ENCODE data around the gene PDE4C. TPM values are rescaled to one million over a fixed set of nuclear protein-coding genes. Genes with fewer than 3 reads are reported as not detected.

PDE4C gene
- total and polyA plus RNA-seq, 4 donors: 0.88 to 2.6 (median 1.4) TPM

DNA sequence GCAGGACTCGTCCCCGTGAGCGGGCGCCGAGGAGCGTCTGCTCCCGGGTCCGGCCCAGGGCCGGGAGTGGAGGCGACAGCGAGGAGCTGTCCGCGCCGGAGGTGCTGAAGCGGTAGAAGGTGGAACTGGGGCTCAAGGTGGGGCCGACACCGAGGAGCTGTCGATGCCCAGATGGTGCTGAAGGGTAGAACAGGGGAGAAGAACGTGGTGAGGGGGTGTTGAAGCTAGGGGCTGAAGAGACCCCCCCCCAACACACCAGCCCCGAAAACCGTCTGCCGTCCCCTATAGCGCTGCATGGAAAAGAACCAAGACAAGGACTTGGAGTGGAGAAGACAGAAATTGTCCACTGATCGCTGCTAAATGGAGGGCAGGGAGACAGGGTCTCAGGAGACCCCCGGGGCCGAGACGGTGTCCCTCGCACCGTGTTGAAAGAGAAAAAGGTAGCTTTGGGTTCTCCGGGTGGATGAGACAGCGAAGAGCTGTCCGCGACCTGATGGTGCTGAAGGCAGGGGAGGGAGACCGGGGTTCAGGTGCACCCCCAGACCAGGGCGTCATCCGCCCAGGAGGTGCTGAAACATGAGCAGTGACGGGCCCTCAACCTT is 7.1 kb upstream of the PDE4C start:
- Histone ChIP-seq H3K9me3 (ENCODE audit: control insufficient read depth, insufficient read depth, low read length) (no peaks in the 10 kb centered on the region), H3K4me1 (ENCODE audit: control insufficient read depth, insufficient read depth, low read length) (peaks cover 19% of the 10 kb centered on the region), H3K36me3 (ENCODE audit: control insufficient read depth, insufficient read depth, low read length) (no peaks in the 10 kb centered on the region), H3K27me3 (ENCODE audit: control insufficient read depth, insufficient read depth, low read length) (peaks cover 29% of the 10 kb centered on the region), H3K27ac (ENCODE audit: low read depth, low read length) (no peak overlapping the region), H3K4me3 (ENCODE audit: low read depth, low read length) (peak overlapping the region; percentile 16)
- peak in 3 of 6 donors; percentile 13 to 62 (median 28) for DNase-seq (ENCODE audit: low read depth in 4 of 6, low spot score in 6 of 6)
- 8% methylated on average over 30 of the region's 37 CpGs for WGBS (ENCODE audit: insufficient coverage)

DNA sequence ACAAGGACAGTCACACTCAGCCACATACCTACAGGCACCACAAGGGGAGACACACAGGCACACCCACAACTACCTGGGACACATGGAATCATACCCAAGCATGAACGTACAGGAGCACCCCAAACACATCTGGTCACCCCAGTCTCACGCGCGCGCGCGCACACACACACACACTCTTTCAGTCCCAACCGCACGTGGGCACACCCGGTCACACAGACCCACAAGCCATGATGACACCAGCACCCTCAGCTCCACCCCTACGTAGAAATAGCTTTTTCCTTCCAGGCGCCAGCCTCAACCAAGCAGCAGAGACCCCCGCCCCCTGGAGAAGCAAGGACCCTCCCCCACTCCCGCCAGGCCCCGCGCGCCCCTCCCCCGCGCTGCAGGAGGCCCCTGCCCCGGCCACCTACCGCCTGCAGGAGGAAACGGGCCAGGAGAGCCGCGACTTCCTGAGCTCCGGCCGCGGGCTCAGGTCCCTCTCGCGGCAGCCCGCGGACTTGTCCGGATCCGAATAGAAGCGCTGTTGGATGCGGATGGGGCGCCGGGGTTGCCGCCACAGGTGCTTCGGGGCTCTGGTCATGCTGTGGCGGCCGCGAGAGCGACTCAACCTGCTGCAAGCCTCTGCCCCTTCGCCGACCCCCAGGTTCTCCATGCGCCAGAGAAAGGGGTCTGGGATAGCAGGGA is 6.4 kb upstream of the PDE4C start:
- Histone ChIP-seq H3K9me3 (ENCODE audit: control insufficient read depth, insufficient read depth, low read length) (no peaks in the 10 kb centered on the region), H3K27ac (ENCODE audit: low read depth, low read length) (no peak overlapping the region), H3K4me1 (ENCODE audit: control insufficient read depth, insufficient read depth, low read length) (peaks cover 19% of the 10 kb centered on the region), H3K36me3 (ENCODE audit: control insufficient read depth, insufficient read depth, low read length) (no peaks in the 10 kb centered on the region), H3K27me3 (ENCODE audit: control insufficient read depth, insufficient read depth, low read length) (peaks cover 29% of the 10 kb centered on the region), H3K4me3 (ENCODE audit: low read depth, low read length) (peak overlapping the region; percentile 16)
- WGBS (ENCODE audit: insufficient coverage): under 1% methylated on average over 43 of the region's 46 CpGs
- DNase-seq (ENCODE audit: low read depth in 4 of 6, low spot score in 6 of 6): peak in 3 of 6 donors; percentile 35 to 89 (median 42)

- no peak for DNase-seq (ENCODE audit: low read depth in 4 of 6, low spot score in 6 of 6)
- Histone ChIP-seq H3K36me3 (ENCODE audit: control insufficient read depth, insufficient read depth, low read length) (no peaks in the 10 kb centered on the region), H3K27me3 (ENCODE audit: control insufficient read depth, insufficient read depth, low read length) (peaks cover 33% of the 10 kb centered on the region), H3K9me3 (ENCODE audit: control insufficient read depth, insufficient read depth, low read length) (no peaks in the 10 kb centered on the region), H3K27ac (ENCODE audit: low read depth, low read length) (no peak overlapping the region), H3K4me3 (ENCODE audit: low read depth, low read length) (no peak overlapping the region), H3K4me1 (ENCODE audit: control insufficient read depth, insufficient read depth, low read length) (peaks cover 19% of the 10 kb centered on the region)
- WGBS (ENCODE audit: insufficient coverage): no CpG with 5 or more reads among the region's 4 CpGs
Measured at GRCh38 chr19:18231775-18232174, 5.5 kb upstream of the PDE4C start.

DNA sequence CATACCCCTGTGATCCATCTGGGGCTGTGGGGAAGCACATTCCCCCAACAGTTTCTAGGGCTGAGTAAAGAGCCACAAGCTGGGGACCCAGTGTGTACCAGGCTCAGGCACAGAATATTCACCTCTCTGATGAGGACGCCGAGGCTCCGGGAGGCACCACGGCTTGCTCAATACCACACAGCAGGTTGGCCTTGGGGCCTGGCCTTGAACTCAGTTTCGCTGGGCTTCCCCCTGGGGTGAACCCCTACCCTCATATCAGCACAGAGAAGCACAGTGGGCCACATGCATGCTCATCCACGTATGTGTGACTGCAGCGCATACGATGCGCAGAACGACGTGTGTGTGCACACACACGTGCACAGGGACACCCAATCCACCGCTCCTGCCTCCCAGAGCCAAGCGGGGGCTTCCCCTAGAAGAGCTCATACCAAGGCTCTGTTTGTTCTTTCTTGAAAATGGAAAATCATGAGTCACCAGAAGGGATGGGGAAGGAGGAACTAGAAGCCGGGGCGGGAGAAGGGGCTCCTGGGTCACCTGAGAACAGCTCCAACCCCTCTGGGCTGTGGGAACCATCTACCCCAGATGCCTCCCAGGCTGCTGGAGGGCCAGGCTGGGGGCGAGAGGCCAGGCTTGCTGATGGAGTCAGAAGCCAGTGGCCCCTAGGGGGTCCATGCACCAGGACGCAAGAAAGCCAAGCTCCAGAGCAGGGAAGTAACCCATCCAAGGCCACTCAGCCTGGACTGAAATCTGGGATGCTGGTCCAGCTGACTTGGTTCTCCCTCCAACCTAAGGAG is 4.9 kb upstream of the PDE4C start:
- no peak for DNase-seq (ENCODE audit: low read depth in 4 of 6, low spot score in 6 of 6)
- H3K27ac ChIP-seq (ENCODE audit: low read depth, low read length): no peak overlapping the region
- no peaks in the 10 kb centered on the region for H3K36me3 ChIP-seq (ENCODE audit: control insufficient read depth, insufficient read depth, low read length)
- H3K4me1 ChIP-seq (ENCODE audit: control insufficient read depth, insufficient read depth, low read length): peaks cover 19% of the 10 kb centered on the region
- peaks cover 37% of the 10 kb centered on the region for H3K27me3 ChIP-seq (ENCODE audit: control insufficient read depth, insufficient read depth, low read length)
- H3K9me3 ChIP-seq (ENCODE audit: control insufficient read depth, insufficient read depth, low read length): no peaks in the 10 kb centered on the region
- WGBS (ENCODE audit: insufficient coverage): 64% methylated on average over 17 of the region's 18 CpGs
- no peak overlapping the region for H3K4me3 ChIP-seq (ENCODE audit: low read depth, low read length)

DNA sequence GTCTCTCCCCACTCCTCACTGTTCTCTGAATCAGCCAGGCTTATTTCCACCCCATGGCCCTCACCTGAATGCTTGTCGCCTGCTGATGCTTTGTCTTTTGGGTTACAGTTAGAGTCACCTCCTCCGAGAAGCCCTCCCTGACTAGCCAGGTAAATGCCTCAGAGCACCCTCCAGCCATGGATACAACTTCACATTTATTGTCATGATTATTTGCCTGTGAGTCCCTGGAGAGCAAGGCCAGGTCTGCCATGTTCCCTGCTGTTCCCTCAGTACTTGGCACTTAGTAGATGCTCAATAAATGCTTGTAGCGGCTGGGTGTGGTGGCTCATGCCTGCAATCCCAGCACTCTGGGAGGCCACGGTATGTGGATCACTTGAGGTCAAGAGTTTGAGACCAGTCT is 3.7 kb upstream of the PDE4C start:
- Histone ChIP-seq H3K36me3 (ENCODE audit: control insufficient read depth, insufficient read depth, low read length) (no peaks in the 10 kb centered on the region), H3K27ac (ENCODE audit: low read depth, low read length) (no peak overlapping the region), H3K27me3 (ENCODE audit: control insufficient read depth, insufficient read depth, low read length) (peaks cover 49% of the 10 kb centered on the region), H3K4me3 (ENCODE audit: low read depth, low read length) (no peak overlapping the region), H3K4me1 (ENCODE audit: control insufficient read depth, insufficient read depth, low read length) (peaks cover 31% of the 10 kb centered on the region), H3K9me3 (ENCODE audit: control insufficient read depth, insufficient read depth, low read length) (no peaks in the 10 kb centered on the region)
- DNase-seq (ENCODE audit: low read depth in 4 of 6, low spot score in 6 of 6): no peak
- WGBS (ENCODE audit: insufficient coverage): 86% methylated on average over 3 of the region's 4 CpGs

DNA sequence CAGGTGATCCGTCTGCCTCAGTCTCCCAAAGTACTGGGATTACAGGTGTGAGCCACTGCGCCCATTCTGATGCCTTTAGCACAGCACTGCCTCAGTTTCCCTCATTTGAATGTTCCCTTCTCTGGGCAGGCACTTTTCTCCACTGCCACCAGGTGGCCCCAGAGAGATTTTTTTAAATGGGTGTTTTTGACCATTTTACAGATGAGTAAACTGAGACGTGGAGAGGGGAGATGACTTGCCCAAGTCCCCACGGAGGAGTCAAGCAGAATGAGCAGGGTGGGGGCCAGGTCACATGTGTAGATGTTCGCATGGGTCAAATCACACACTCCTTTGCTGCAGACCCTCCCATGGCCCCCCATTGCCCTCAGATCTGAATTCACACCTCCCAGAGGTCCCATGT is 3.2 kb upstream of the PDE4C start:
- H3K4me3 ChIP-seq (ENCODE audit: low read depth, low read length): no peak overlapping the region
- no peak for DNase-seq (ENCODE audit: low read depth in 4 of 6, low spot score in 6 of 6)
- WGBS (ENCODE audit: insufficient coverage): 78% methylated on average over 5 of the region's 5 CpGs
- H3K27ac ChIP-seq (ENCODE audit: low read depth, low read length): no peak overlapping the region
- H3K27me3 ChIP-seq (ENCODE audit: control insufficient read depth, insufficient read depth, low read length): peaks cover 53% of the 10 kb centered on the region
- H3K9me3 ChIP-seq (ENCODE audit: control insufficient read depth, insufficient read depth, low read length): no peaks in the 10 kb centered on the region
- H3K36me3 ChIP-seq (ENCODE audit: control insufficient read depth, insufficient read depth, low read length): no peaks in the 10 kb centered on the region
- H3K4me1 ChIP-seq (ENCODE audit: control insufficient read depth, insufficient read depth, low read length): peaks cover 36% of the 10 kb centered on the region

- no peak for DNase-seq (ENCODE audit: low read depth in 4 of 6, low spot score in 6 of 6)
- WGBS (ENCODE audit: insufficient coverage): 71% methylated on average over 4 of the region's 6 CpGs
Measured at GRCh38 chr19:18227781-18228271, 1.6 kb upstream of the PDE4C start.

GRCh38 chr19:18226956-18227780 is 930 bp upstream of the PDE4C start:
- 77% methylated on average over 13 of the region's 18 CpGs for WGBS (ENCODE audit: insufficient coverage)
- H3K27me3 ChIP-seq (ENCODE audit: control insufficient read depth, insufficient read depth, low read length): peaks cover 43% of the 10 kb centered on the region
- DNase-seq (ENCODE audit: low read depth in 4 of 6, low spot score in 6 of 6): no peak
- no peaks in the 10 kb centered on the region for H3K36me3 ChIP-seq (ENCODE audit: control insufficient read depth, insufficient read depth, low read length)
- H3K9me3 ChIP-seq (ENCODE audit: control insufficient read depth, insufficient read depth, low read length): no peaks in the 10 kb centered on the region
- H3K27ac ChIP-seq (ENCODE audit: low read depth, low read length): no peak overlapping the region
- H3K4me1 ChIP-seq (ENCODE audit: control insufficient read depth, insufficient read depth, low read length): peaks cover 26% of the 10 kb centered on the region
- no peak overlapping the region for H3K4me3 ChIP-seq (ENCODE audit: low read depth, low read length)

More at GRCh38 chr19:18227781-18228271, 1.6 kb upstream of the PDE4C start:
- Histone ChIP-seq H3K27me3 (ENCODE audit: control insufficient read depth, insufficient read depth, low read length) (peaks cover 48% of the 10 kb centered on the region), H3K36me3 (ENCODE audit: control insufficient read depth, insufficient read depth, low read length) (no peaks in the 10 kb centered on the region), H3K9me3 (ENCODE audit: control insufficient read depth, insufficient read depth, low read length) (no peaks in the 10 kb centered on the region), H3K27ac (ENCODE audit: low read depth, low read length) (no peak overlapping the region), H3K4me1 (ENCODE audit: control insufficient read depth, insufficient read depth, low read length) (peaks cover 31% of the 10 kb centered on the region), H3K4me3 (ENCODE audit: low read depth, low read length) (no peak overlapping the region)

DNA sequence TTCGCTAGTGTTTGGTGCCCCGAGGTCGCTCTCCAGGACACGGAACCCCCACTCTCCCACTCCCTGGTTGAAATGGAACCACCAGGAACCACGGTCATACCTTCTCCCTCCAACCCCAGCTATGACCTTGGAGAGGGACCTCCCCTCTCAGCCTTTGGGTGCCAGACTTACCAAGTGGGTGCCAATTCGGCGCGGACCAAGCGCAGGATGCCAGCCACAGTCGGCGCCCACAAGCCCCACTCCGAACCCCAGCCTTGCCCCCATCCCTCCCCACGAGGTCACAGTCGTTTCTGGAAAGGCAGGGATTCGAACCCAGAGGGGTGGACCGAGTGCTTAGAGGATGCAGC is 910 bp downstream of the PDE4C start:
- DNase-seq (ENCODE audit: low read depth in 4 of 6, low spot score in 6 of 6): no peak
- 8% methylated on average over 16 of the region's 16 CpGs for WGBS (ENCODE audit: insufficient coverage)
- H3K36me3 ChIP-seq (ENCODE audit: control insufficient read depth, insufficient read depth, low read length): no peaks in the 10 kb centered on the region
- no peak overlapping the region for H3K4me3 ChIP-seq (ENCODE audit: low read depth, low read length)
- peaks cover 44% of the 10 kb centered on the region for H3K27me3 ChIP-seq (ENCODE audit: control insufficient read depth, insufficient read depth, low read length)
- no peaks in the 10 kb centered on the region for H3K9me3 ChIP-seq (ENCODE audit: control insufficient read depth, insufficient read depth, low read length)
- no peak overlapping the region for H3K27ac ChIP-seq (ENCODE audit: low read depth, low read length)
- peaks cover 26% of the 10 kb centered on the region for H3K4me1 ChIP-seq (ENCODE audit: control insufficient read depth, insufficient read depth, low read length)
